SK-N-SH (cell line): ENCODE results near the gene THSD4. TPM values are rescaled to one million over a fixed set of nuclear protein-coding genes. Genes with fewer than 3 reads are reported as not detected.
A peak's percentile ranks its signal among the peaks of the same experiment; 100 is the strongest.

Source experiments
- CTCF ChIA-PET: fragments of 300-600, 350-600 bp; formaldehyde crosslinking; extraction: SDS; loops from one replicate; lab custom pipeline; 2021; lab: Yijun Ruan, JAX
- POLR2A ChIA-PET: fragments of 350-600 bp; sonication (Branson Sonifier 250); formaldehyde crosslinking; extraction: SDS; loops from one replicate; lab custom pipeline; 2020; ENCODE audit warnings: antibody characterized with exemption, inconsistent platforms; lab: Yijun Ruan, JAX
- DNase-seq: peaks from one replicate; pipeline ENCODE4 v3.0.0; 2012
- H2AFZ ChIP-seq: fragments of 200-600 bp; sonication (generic); 2 replicates; pipeline ENCODE4 v1.8.1; 2016; ENCODE audit warnings: antibody characterized with exemption, mild to moderate bottlenecking, low read depth
- H3F3A ChIP-seq: fragments of 200-600 bp; sonication (generic); replicated peaks from 2 replicates; pipeline ENCODE3; 2016; ENCODE audit warnings: antibody characterized with exemption, mild to moderate bottlenecking; ENCODE audit not compliant: insufficient read depth
- H3K27ac ChIP-seq, 2 experiments: fragments of 200-500 bp in 1 of 2; fragments of 200-600 bp in 1 of 2; sonication (Bioruptor generic) in 1 of 2; sonication (generic), shearing (Covaris generic) in 1 of 2; 2 replicates each; pipeline versions ENCODE4 v1.5.1 to v1.6.1; 2014 to 2016; ENCODE audit warnings: low read depth in 2 of 2, inconsistent platforms in 1 of 2, low read length in 1 of 2, mild to moderate bottlenecking in 1 of 2, mixed read lengths in 1 of 2
- H3K27me3 ChIP-seq: fragments of 200-600 bp; sonication (generic), shearing (Covaris generic); 2 replicates; pipeline ENCODE4 v1.6.1; 2016; ENCODE audit warnings: mixed run types; ENCODE audit not compliant: insufficient read depth
- H3K36me3 ChIP-seq, 2 experiments: fragments of 200-500 bp in 1 of 2; fragments of 200-600 bp in 1 of 2; sonication (Bioruptor generic) in 1 of 2; sonication (generic) in 1 of 2; replicated peaks in 1 of 2; 2 replicates each; pipeline versions ENCODE3 to v1.5.1; 2014 to 2016; ENCODE audit warnings: low read length in 1 of 2, mild to moderate bottlenecking in 1 of 2; ENCODE audit not compliant: insufficient read depth in 2 of 2, control insufficient read depth in 1 of 2
- H3K4me1 ChIP-seq, 2 experiments: fragments of 200-500 bp in 1 of 2; fragments of 200-600 bp in 1 of 2; sonication (Bioruptor generic) in 1 of 2; sonication (generic), shearing (Covaris generic) in 1 of 2; 2 replicates each; pipeline versions ENCODE4 v1.5.1 to v1.6.1; 2014 to 2016; ENCODE audit warnings: low read depth in 1 of 2, low read length in 1 of 2, mixed run types in 1 of 2; ENCODE audit not compliant: insufficient read depth in 2 of 2, control insufficient read depth in 1 of 2
- H3K4me2 ChIP-seq: fragments of 200-600 bp; sonication (generic), shearing (Covaris generic); 2 replicates; pipeline ENCODE4 v1.6.1; 2017; ENCODE audit warnings: mixed run types
- H3K4me3 ChIP-seq, 2 experiments: fragments of 200-500 bp in 1 of 2; fragments of 200-600 bp in 1 of 2; sonication (Bioruptor generic) in 1 of 2; sonication (generic), shearing (Covaris generic) in 1 of 2; 2 replicates each; pipeline versions ENCODE4 v1.5.1 to v1.8.1; 2014 to 2016; ENCODE audit warnings: low read depth in 2 of 2, inconsistent platforms in 1 of 2, low read length in 1 of 2, mild to moderate bottlenecking in 1 of 2, mixed read lengths in 1 of 2, moderate library complexity in 1 of 2
- H3K79me2 ChIP-seq: fragments of 200-600 bp; sonication (generic); 2 replicates; pipeline ENCODE4 v1.8.1; 2017; ENCODE audit warnings: mild to moderate bottlenecking; ENCODE audit not compliant: insufficient read depth
- H3K9ac ChIP-seq: fragments of 200-600 bp; sonication (generic); 2 replicates; pipeline ENCODE4 v1.6.1; 2017; ENCODE audit warnings: mixed run types
- H3K9me2 ChIP-seq: fragments of 200-600 bp; sonication (generic); 2 replicates; pipeline ENCODE4 v1.6.1; 2017; ENCODE audit warnings: mixed run types
- H3K9me3 ChIP-seq: fragments of 200-600 bp; sonication (generic); 2 replicates; pipeline ENCODE4 v1.6.1; 2017; ENCODE audit warnings: mixed run types, mild to moderate bottlenecking, moderate library complexity
- H4K20me1 ChIP-seq: fragments of 200-600 bp; sonication (generic); 2 replicates; pipeline ENCODE4 v1.6.1; 2017; ENCODE audit warnings: mild to moderate bottlenecking, mixed run types; ENCODE audit not compliant: insufficient read depth
- ELF1 ChIP-seq: IDR thresholded peaks from 2 replicates; pipeline ENCODE4 v1.4.0; 2012
- EP300 ChIP-seq, 2 experiments: IDR thresholded peaks; 2 replicates each; pipeline versions ENCODE4 v1.4.0 to v1.6.1; 2012; ENCODE audit warnings: borderline replicate concordance in 1 of 2, low read depth in 1 of 2, low read length in 1 of 2
- EZH2phosphoT487 ChIP-seq: fragments of 200-600 bp; sonication (generic); IDR thresholded peaks from 2 replicates; pipeline ENCODE4 v1.6.1; 2017; ENCODE audit warnings: low read depth, mixed run types, mild to moderate bottlenecking, antibody characterized with exemption, moderate library complexity, borderline replicate concordance
- FOSL2 ChIP-seq: IDR thresholded peaks from 2 replicates; pipeline ENCODE4 v1.4.0; 2012; ENCODE audit warnings: low read depth, mild to moderate bottlenecking, moderate library complexity, borderline replicate concordance
- FOXJ3 ChIP-seq: sonication (generic); formaldehyde crosslinking; IDR thresholded peaks from 2 replicates; pipeline ENCODE4 v1.5.1; 2020; ENCODE audit warnings: mild to moderate bottlenecking, missing genetic modification reagents
- GABPA ChIP-seq: IDR thresholded peaks from 2 replicates; pipeline ENCODE4 v1.4.0; 2012; ENCODE audit warnings: low read depth, mild to moderate bottlenecking
- GATA2 ChIP-seq: sonication (generic); formaldehyde crosslinking; IDR thresholded peaks from 2 replicates; pipeline ENCODE4 v1.5.0; 2020; ENCODE audit warnings: mild to moderate bottlenecking, missing genetic modification reagents
- MEF2A ChIP-seq: IDR thresholded peaks from 2 replicates; pipeline ENCODE4 v1.4.0; 2012; ENCODE audit warnings: low read depth, borderline replicate concordance
- MXI1 ChIP-seq: IDR thresholded peaks from 2 replicates; pipeline ENCODE4 v1.6.1; 2012; ENCODE audit warnings: mild to moderate bottlenecking, low read depth, low read length, improper control_type of control experiment
- NFIC ChIP-seq: IDR thresholded peaks from 2 replicates; pipeline ENCODE4 v1.4.0; 2012; ENCODE audit warnings: borderline replicate concordance
- NRF1 ChIP-seq: IDR thresholded peaks from 2 replicates; pipeline ENCODE4 v1.6.1; 2012; ENCODE audit warnings: low read depth, mild to moderate bottlenecking, low read length
- RAD21 ChIP-seq: IDR thresholded peaks from 2 replicates; pipeline ENCODE4 v1.6.1; 2012; ENCODE audit warnings: mild to moderate bottlenecking, low read length
- RFX5 ChIP-seq: IDR thresholded peaks from 2 replicates; pipeline ENCODE4 v1.6.1; 2012; ENCODE audit warnings: mild to moderate bottlenecking, improper control_type of control experiment, low read length
- RXRA ChIP-seq: IDR thresholded peaks from 2 replicates; pipeline ENCODE4 v1.4.0; 2012; ENCODE audit warnings: low read depth, mild to moderate bottlenecking, borderline replicate concordance
- SMC3 ChIP-seq: IDR thresholded peaks from 2 replicates; pipeline ENCODE4 v1.6.1; 2012; ENCODE audit warnings: low read depth, low read length, improper control_type of control experiment
- YY1 ChIP-seq: IDR thresholded peaks from 2 replicates; pipeline ENCODE4 v1.4.0; 2012; ENCODE audit warnings: low read depth, mild to moderate bottlenecking
- WGBS: methylation state at CpG from one replicate; pipeline ENCODE4 v1.1.6; 2017; ENCODE audit warnings: low lambda C conversion rate; 5-methylcytosine and 5-hydroxymethylcytosine counted together
- polyA plus RNA-seq, 3 experiments: library from polyadenylated mRNA; depleted of rRNA; stranded (reverse); fragments of >200 nt; gene quantifications; 2 replicates each; pipeline ENCODE4 v1.2.3, GENCODE V29; 2012
- TF ChIP-seq, protein P1 (sequence below): fragments of 150-350 bp; IDR thresholded peaks from 2 replicates; pipeline ENCODE4 v1.6.1; 2016; ENCODE audit warnings: mild to moderate bottlenecking, low read depth, low read length
- TF ChIP-seq, protein P2 (sequence below): IDR thresholded peaks from 2 replicates; pipeline ENCODE4 v1.4.0; 2012; ENCODE audit warnings: low read depth
- TF ChIP-seq, protein P3 (sequence below): fragments of 200-600 bp; sonication (generic); IDR thresholded peaks from 2 replicates; pipeline ENCODE4 v1.6.1; 2017; ENCODE audit warnings: antibody characterized with exemption, mild to moderate bottlenecking, moderate library complexity
- TF ChIP-seq, protein P4 (sequence below): IDR thresholded peaks from 2 replicates; pipeline ENCODE4 v1.6.1; 2012; ENCODE audit warnings: mild to moderate bottlenecking, low read depth, low read length, moderate library complexity

THSD4 gene
- polyA plus RNA-seq, 1 of the 3 experiments (the other 2 are of a cell fraction), result 79.1 TPM

DNA sequence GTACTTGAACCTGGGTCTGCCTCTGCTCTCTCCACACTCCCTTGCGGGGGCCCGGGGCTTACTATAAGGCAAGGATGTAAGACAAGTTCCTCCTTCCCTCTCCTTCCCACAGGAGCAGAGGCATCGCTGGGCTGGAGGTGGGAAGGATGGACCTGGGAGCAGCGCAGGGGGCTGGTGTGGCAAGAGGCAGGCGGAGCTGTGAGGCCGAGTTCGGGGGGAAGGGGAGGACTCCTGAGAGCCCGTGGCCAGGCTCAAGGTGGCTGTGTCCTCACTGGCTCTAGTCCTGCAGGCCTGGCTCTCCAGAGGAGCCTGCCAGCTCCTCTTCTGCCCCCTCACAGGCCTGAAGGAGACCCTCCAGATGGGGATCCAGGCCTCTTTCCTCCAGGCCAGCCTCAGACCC is 694.1 kb downstream of the THSD4 start:
- no peaks in the 10 kb centered on the region for H3K79me2 ChIP-seq
- TF ChIP-seq FOSL2 (no peak), MXI1 (no peak), YY1 (no peak), SMC3 (no peak), RFX5 (no peak), ELF1 (no peak), MEF2A (no peak), RAD21 (no peak)
- TF ChIP-seq, protein P1, sequence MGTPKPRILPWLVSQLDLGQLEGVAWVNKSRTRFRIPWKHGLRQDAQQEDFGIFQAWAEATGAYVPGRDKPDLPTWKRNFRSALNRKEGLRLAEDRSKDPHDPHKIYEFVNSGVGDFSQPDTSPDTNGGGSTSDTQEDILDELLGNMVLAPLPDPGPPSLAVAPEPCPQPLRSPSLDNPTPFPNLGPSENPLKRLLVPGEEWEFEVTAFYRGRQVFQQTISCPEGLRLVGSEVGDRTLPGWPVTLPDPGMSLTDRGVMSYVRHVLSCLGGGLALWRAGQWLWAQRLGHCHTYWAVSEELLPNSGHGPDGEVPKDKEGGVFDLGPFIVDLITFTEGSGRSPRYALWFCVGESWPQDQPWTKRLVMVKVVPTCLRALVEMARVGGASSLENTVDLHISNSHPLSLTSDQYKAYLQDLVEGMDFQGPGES, result no peak
- TF ChIP-seq, protein P2, sequence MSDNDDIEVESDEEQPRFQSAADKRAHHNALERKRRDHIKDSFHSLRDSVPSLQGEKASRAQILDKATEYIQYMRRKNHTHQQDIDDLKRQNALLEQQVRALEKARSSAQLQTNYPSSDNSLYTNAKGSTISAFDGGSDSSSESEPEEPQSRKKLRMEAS, result no peak
- no peak overlapping the region for H3K9ac ChIP-seq
- peaks cover 21 to 24% of the 10 kb centered on the region in 2 experiments; a peak in 3 of 4 replicates for H3K4me1 ChIP-seq
- H3K27ac ChIP-seq, result no peak overlapping the region
- H3K36me3 ChIP-seq, result no peaks in the 10 kb centered on the region
- H3K27me3 ChIP-seq, result no peaks in the 10 kb centered on the region
- H2AFZ ChIP-seq, result no peak overlapping the region
- H3K9me3 ChIP-seq, result no peaks in the 10 kb centered on the region
- ChIA-PET CTCF (interaction anchor here (1.1 to 4.1 kb wide), 2 partner anchors 66 to 347 kb away, joined by 3 to 15 read pairs; no protein-coding TSS in a partner anchor), POLR2A (no interaction called here)
- no peak overlapping the region for H3K4me2 ChIP-seq
- WGBS, result 90% methylated on average over 8 of the region's 8 CpGs
- H4K20me1 ChIP-seq, result no peaks in the 10 kb centered on the region
- H3K4me3 ChIP-seq, result no peak overlapping the region
- no peaks in the 10 kb centered on the region for H3K9me2 ChIP-seq
- no peak for DNase-seq
- H3F3A ChIP-seq, result peaks cover 3% of the 10 kb centered on the region

DNA sequence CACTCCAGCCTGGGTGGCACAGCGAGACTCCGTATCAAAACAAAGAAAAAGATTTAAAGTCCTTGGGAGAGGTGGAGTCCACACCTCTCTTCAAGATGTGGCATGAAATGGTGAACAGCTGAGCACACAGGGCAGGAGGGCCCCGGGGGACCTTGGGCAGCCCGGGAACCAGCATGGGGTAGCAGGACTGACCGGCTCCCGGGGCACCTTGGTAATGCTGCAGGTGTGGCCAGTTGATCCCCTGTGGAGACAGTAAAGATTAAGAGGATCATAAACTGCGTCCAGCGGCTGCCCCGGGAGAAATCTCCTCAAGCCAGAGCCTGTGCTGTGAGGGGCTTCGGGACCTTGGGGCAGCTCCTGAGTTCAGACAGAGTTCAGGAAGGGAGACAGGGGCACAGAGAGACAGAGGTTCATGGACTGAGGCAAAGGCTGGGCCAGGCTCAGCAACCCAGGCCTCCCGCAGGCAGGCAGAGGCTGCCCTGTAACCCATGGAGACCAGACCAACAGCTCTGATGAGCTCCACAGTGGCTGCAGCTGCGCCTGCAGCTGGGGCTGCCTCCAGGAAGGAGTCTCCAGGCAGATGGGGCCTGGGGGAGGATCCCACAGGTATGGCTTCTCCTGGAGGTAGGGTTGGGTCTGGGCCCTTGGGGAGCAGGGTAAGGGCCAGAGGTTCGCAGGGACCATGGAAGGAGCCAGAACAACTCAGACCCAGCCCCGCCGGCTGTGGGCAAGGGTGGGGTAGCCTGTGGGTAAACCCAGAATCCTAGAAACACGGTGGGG is 695.2 kb downstream of the THSD4 start, which contains the start of gene NR2E3:
Gene NR2E3, plus strand, starts transcription at position 299 of the 780 bp plus-strand sequence. Its CDS starts 190 bp downstream, at position 489.
- H3F3A ChIP-seq, result no peaks in the 10 kb centered on the region
- no peaks in the 10 kb centered on the region for H3K27me3 ChIP-seq
- no peaks in the 10 kb centered on the region for H3K9me3 ChIP-seq
- no peak within 1 kb of the TSS for H3K9ac ChIP-seq
- no peak within 1 kb of the TSS for H3K4me3 ChIP-seq
- DNase-seq, result peak; percentile 20
- H3K4me2 ChIP-seq, result no peak within 1 kb of the TSS
- H3K27ac ChIP-seq, result no peak within 1 kb of the TSS
- no peaks in the 10 kb centered on the region for H4K20me1 ChIP-seq
- no peaks in the 10 kb centered on the region for H3K9me2 ChIP-seq
- H2AFZ ChIP-seq, result no peak within 1 kb of the TSS
- POLR2A ChIA-PET, result no interaction called here
- CTCF ChIA-PET, result interaction anchor here (1.0 to 4.1 kb wide), 2 partner anchors 27 to 346 kb away, joined by 3 to 15 read pairs; no protein-coding TSS in a partner anchor
- H3K36me3 ChIP-seq, result no peaks in the 10 kb centered on the region
- H3K4me1 ChIP-seq, result peaks cover 18 to 21% of the 10 kb centered on the region in 2 experiments; a peak in 3 of 4 replicates
- 92% methylated on average over 14 of the region's 16 CpGs for WGBS
- no peaks in the 10 kb centered on the region for H3K79me2 ChIP-seq
- TF ChIP-seq EP300 (IDR thresholded peaks at IDR 0.05; ENCODE audit: borderline replicate concordance in 1 of 2, low read depth in 1 of 2, low read length in 1 of 2), result no peak
- TF ChIP-seq, protein P3, sequence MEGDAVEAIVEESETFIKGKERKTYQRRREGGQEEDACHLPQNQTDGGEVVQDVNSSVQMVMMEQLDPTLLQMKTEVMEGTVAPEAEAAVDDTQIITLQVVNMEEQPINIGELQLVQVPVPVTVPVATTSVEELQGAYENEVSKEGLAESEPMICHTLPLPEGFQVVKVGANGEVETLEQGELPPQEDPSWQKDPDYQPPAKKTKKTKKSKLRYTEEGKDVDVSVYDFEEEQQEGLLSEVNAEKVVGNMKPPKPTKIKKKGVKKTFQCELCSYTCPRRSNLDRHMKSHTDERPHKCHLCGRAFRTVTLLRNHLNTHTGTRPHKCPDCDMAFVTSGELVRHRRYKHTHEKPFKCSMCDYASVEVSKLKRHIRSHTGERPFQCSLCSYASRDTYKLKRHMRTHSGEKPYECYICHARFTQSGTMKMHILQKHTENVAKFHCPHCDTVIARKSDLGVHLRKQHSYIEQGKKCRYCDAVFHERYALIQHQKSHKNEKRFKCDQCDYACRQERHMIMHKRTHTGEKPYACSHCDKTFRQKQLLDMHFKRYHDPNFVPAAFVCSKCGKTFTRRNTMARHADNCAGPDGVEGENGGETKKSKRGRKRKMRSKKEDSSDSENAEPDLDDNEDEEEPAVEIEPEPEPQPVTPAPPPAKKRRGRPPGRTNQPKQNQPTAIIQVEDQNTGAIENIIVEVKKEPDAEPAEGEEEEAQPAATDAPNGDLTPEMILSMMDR, result no peak
- TF ChIP-seq GABPA, result no peak
- TF ChIP-seq NFIC, result no peak
- no peak for TF ChIP-seq RXRA
- no peak for TF ChIP-seq MEF2A
- no peak for TF ChIP-seq NRF1
- TF ChIP-seq, protein P2, result no peak
- no peak for TF ChIP-seq GATA2 (CRISPR knock-in tag)
- TF ChIP-seq, protein P4, sequence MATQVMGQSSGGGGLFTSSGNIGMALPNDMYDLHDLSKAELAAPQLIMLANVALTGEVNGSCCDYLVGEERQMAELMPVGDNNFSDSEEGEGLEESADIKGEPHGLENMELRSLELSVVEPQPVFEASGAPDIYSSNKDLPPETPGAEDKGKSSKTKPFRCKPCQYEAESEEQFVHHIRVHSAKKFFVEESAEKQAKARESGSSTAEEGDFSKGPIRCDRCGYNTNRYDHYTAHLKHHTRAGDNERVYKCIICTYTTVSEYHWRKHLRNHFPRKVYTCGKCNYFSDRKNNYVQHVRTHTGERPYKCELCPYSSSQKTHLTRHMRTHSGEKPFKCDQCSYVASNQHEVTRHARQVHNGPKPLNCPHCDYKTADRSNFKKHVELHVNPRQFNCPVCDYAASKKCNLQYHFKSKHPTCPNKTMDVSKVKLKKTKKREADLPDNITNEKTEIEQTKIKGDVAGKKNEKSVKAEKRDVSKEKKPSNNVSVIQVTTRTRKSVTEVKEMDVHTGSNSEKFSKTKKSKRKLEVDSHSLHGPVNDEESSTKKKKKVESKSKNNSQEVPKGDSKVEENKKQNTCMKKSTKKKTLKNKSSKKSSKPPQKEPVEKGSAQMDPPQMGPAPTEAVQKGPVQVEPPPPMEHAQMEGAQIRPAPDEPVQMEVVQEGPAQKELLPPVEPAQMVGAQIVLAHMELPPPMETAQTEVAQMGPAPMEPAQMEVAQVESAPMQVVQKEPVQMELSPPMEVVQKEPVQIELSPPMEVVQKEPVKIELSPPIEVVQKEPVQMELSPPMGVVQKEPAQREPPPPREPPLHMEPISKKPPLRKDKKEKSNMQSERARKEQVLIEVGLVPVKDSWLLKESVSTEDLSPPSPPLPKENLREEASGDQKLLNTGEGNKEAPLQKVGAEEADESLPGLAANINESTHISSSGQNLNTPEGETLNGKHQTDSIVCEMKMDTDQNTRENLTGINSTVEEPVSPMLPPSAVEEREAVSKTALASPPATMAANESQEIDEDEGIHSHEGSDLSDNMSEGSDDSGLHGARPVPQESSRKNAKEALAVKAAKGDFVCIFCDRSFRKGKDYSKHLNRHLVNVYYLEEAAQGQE, result no peak
- TF ChIP-seq EZH2phosphoT487, result no peak
- TF ChIP-seq FOXJ3, result no peak
- no peak for TF ChIP-seq FOSL2
